GM12878 (cell line): Measurements from ENCODE around the gene TMEM25. TPM values are rescaled to one million over a fixed set of nuclear protein-coding genes. Genes with fewer than 3 reads are reported as not detected.

Experiments
- ATF7 ChIP-seq: fragments of 450-650 bp; IDR thresholded peaks from 2 replicates; pipeline ENCODE4 v1.6.1; 2016; ENCODE audit warnings: low read depth, mild to moderate bottlenecking
- BCL3 ChIP-seq: IDR thresholded peaks from 2 replicates; pipeline ENCODE4 v1.6.1; 2011; ENCODE audit warnings: borderline replicate concordance, low read depth, mild to moderate bottlenecking, moderate library complexity, low read length; ENCODE audit not compliant: insufficient read depth, poor library complexity, severe bottlenecking
- BMI1 ChIP-seq: fragments of 450-650 bp; IDR thresholded peaks from 2 replicates; pipeline ENCODE4 v1.6.1; 2016; ENCODE audit warnings: mild to moderate bottlenecking, moderate library complexity, borderline replicate concordance
- CBFB ChIP-seq: IDR thresholded peaks from 2 replicates; pipeline ENCODE4 v1.6.1; 2016; ENCODE audit warnings: antibody characterized with exemption, low read depth
- CBX3 ChIP-seq: fragments of 200-600 bp; sonication (generic); IDR thresholded peaks from 2 replicates; pipeline ENCODE4 v1.6.1; 2016; ENCODE audit warnings: low read depth, borderline replicate concordance
- CBX5 ChIP-seq: sonication (generic); IDR thresholded peaks from 2 replicates; pipeline ENCODE4 v1.6.1; 2016; ENCODE audit warnings: low read depth, moderate library complexity, mild to moderate bottlenecking, inconsistent platforms
- CREB1 ChIP-seq: IDR thresholded peaks from 2 replicates; pipeline ENCODE4 v1.6.1; 2012; ENCODE audit warnings: low read depth, mild to moderate bottlenecking, inconsistent platforms
- GABPA ChIP-seq: IDR thresholded peaks from 2 replicates; pipeline ENCODE4 v1.6.1; 2014; ENCODE audit warnings: antibody characterized with exemption, low read depth, mild to moderate bottlenecking, inconsistent platforms
- IKZF1 ChIP-seq: fragments of 450-650 bp; conservative IDR thresholded peaks from 2 replicates; pipeline ENCODE4 v1.6.1; 2017; ENCODE audit warnings: antibody characterized with exemption, mild to moderate bottlenecking
- KAT2A ChIP-seq: conservative IDR thresholded peaks from 2 replicates; pipeline ENCODE4 v1.6.1; 2011; ENCODE audit warnings: low read depth, low read length; ENCODE audit not compliant: control insufficient read depth
- MEF2B ChIP-seq: fragments of 450-650 bp; IDR thresholded peaks from 2 replicates; pipeline ENCODE4 v1.6.1; 2018; ENCODE audit warnings: mild to moderate bottlenecking, moderate library complexity; ENCODE audit not compliant: partially characterized antibody, poor library complexity, severe bottlenecking
- NBN ChIP-seq: fragments of 450-650 bp; IDR thresholded peaks from 2 replicates; pipeline ENCODE4 v1.6.1; 2016
- NFXL1 ChIP-seq: fragments of 450-650 bp; IDR thresholded peaks from 2 replicates; pipeline ENCODE4 v1.6.1; 2017; ENCODE audit warnings: antibody characterized with exemption, mild to moderate bottlenecking, borderline replicate concordance
- NR2F1 ChIP-seq: fragments of 450-650 bp; conservative IDR thresholded peaks from 2 replicates; pipeline ENCODE4 v1.6.1; 2017; ENCODE audit warnings: mild to moderate bottlenecking
- POLR2AphosphoS2 ChIP-seq: IDR thresholded peaks from 2 replicates; pipeline ENCODE4 v1.6.1; 2011; ENCODE audit warnings: low read depth, mild to moderate bottlenecking, low read length, improper control_type of control experiment, moderate library complexity
- RELA ChIP-seq: fragments of 450-650 bp; IDR thresholded peaks from 2 replicates; pipeline ENCODE4 v1.8.0; 2014; ENCODE audit warnings: borderline replicate concordance; ENCODE audit not compliant: partially characterized antibody
- RFX5 ChIP-seq: IDR thresholded peaks from 2 replicates; pipeline ENCODE4 v1.6.1; 2011; ENCODE audit warnings: low read depth, low read length, improper control_type of control experiment
- SMAD1 ChIP-seq: fragments of 450-650 bp; IDR thresholded peaks from 2 replicates; pipeline ENCODE4 v1.6.1; 2018; ENCODE audit warnings: mild to moderate bottlenecking, low read depth; ENCODE audit not compliant: partially characterized antibody
- STAT1 ChIP-seq: fragments of 450-650 bp; conservative IDR thresholded peaks from 2 replicates; pipeline ENCODE4 v1.6.1; 2014; ENCODE audit warnings: antibody characterized with exemption, mild to moderate bottlenecking
- TAF1 ChIP-seq: IDR thresholded peaks from 2 replicates; pipeline ENCODE4 v1.6.1; 2011; ENCODE audit warnings: mild to moderate bottlenecking, low read depth, low read length, borderline replicate concordance
- TBL1XR1 ChIP-seq: IDR thresholded peaks from 2 replicates; pipeline ENCODE4 v1.6.1; 2012; ENCODE audit warnings: low read depth, low read length, improper control_type of control experiment
- TCF12 ChIP-seq: IDR thresholded peaks from 2 replicates; pipeline ENCODE4 v1.6.1; 2011; ENCODE audit warnings: low read depth, mild to moderate bottlenecking, low read length
- TCF3 ChIP-seq: IDR thresholded peaks from 2 replicates; pipeline ENCODE4 v1.6.1; 2012; ENCODE audit warnings: low read depth, mild to moderate bottlenecking, low read length, borderline replicate concordance; ENCODE audit not compliant: insufficient read depth
- YBX1 ChIP-seq: fragments of 450-650 bp; IDR thresholded peaks from 2 replicates; pipeline ENCODE4 v1.6.1; 2016; ENCODE audit warnings: antibody characterized with exemption
- ZBTB4 ChIP-seq: fragments of 450-650 bp; formaldehyde crosslinking; IDR thresholded peaks from 2 replicates; pipeline ENCODE4 v1.4.0; 2022; ENCODE audit warnings: mild to moderate bottlenecking, moderate library complexity
- ZNF207 ChIP-seq: fragments of 450-650 bp; IDR thresholded peaks from 2 replicates; pipeline ENCODE4 v1.6.1; 2014; ENCODE audit warnings: antibody characterized with exemption, mild to moderate bottlenecking, borderline replicate concordance
- ZNF217 ChIP-seq: fragments of 450-650 bp; IDR thresholded peaks from 2 replicates; pipeline ENCODE4 v1.6.1; 2017; ENCODE audit warnings: antibody characterized with exemption, mild to moderate bottlenecking
- ZNF384 ChIP-seq: IDR thresholded peaks from 2 replicates; pipeline ENCODE4 v1.6.1; 2012; ENCODE audit warnings: low read depth, mild to moderate bottlenecking, low read length, improper control_type of control experiment, borderline replicate concordance
- polyA plus RNA-seq, 11 experiments: library from polyadenylated mRNA; depleted of rRNA in 4 of 11; unstranded in 6 of 11; stranded (reverse) in 5 of 11; fragments of >200 nt; fragmentation: Nextera tagmentation in 4 of 11; fragmentation: Illumina TruSeq in 1 of 11; extraction: Ambion mirVana in 4 of 11; extraction: Trizol in 1 of 11; gene quantifications; 1 replicate in 1 of 11; 2 replicates in 10 of 11; pipeline versions ENCODE4 v1.2.1 to v1.2.3, GENCODE V29; 2011 to 2016; ENCODE audit warnings: inconsistent platforms in 2 of 11, missing spikeins in 2 of 11, low read depth in 1 of 11
- total RNA-seq, 4 experiments: library from RNA; depleted of rRNA in 3 of 4; stranded (reverse); fragments of >200 nt in 3 of 4; fragmentation: Illumina TruSeq in 1 of 4; extraction: Trizol in 1 of 4; gene quantifications; 2 replicates each; pipeline versions ENCODE4 v1.2.1 to v1.2.3, GENCODE V29; 2013 to 2021

The TMEM25 gene
- total and polyA plus RNA-seq, 10 of the 15 experiments (the other 5 are each of a cell fraction or from before 2014, with no cell fraction given), result 1.4 to 13.9 (median 7.8) TPM

- no peak for TF ChIP-seq CBX5
- TF ChIP-seq TAF1, result peak; percentile 73; the same call in 1 of the 2 replicates
- TF ChIP-seq GABPA, result 0 out of 2 replicates have a peak, but pooled peaks have one; percentile 49
- TF ChIP-seq TCF12, result no peak
- TF ChIP-seq CBX3, result no peak
- no peak for TF ChIP-seq IKZF1
- no peak for TF ChIP-seq KAT2A
- TF ChIP-seq ATF7, result 0 out of 2 replicates have a peak, but pooled peaks have one; percentile 13
- 0 out of 2 replicates have a peak, but pooled peaks have one; percentile 50 for TF ChIP-seq TCF3
- no peak for TF ChIP-seq MEF2B
- TF ChIP-seq NBN, result 0 out of 2 replicates have a peak, but pooled peaks have one; percentile 63
- TF ChIP-seq NR2F1, result peak; percentile 80; the same call in 1 of the 2 replicates
- no peak for TF ChIP-seq RFX5
- TF ChIP-seq RELA, result no peak
- no peak for TF ChIP-seq ZBTB4
- no peak for TF ChIP-seq ZNF217
- TF ChIP-seq ZNF384, result peak; percentile 31; the same call in 1 of the 2 replicates
- no peak for TF ChIP-seq SMAD1
- no peak for TF ChIP-seq TBL1XR1
- TF ChIP-seq BMI1, result no peak
- TF ChIP-seq ZNF207, result no peak
- TF ChIP-seq CREB1, result 0 out of 2 replicates have a peak, but pooled peaks have one; percentile 26
- TF ChIP-seq STAT1, result no peak; the same call in 1 of the 2 replicates
- no peak for TF ChIP-seq NFXL1
- no peak for TF ChIP-seq YBX1
- TF ChIP-seq CBFB, result peak; percentile 68; the same call in 1 of the 2 replicates
- TF ChIP-seq BCL3, result no peak
- TF ChIP-seq POLR2AphosphoS2, result peak; percentile 91
Observed at GRCh38 chr11:118572061-118572980, 41.3 kb downstream of the TMEM25 start, which contains the start of gene ARCN1 (continued).
